Measurements from ENCODE around the gene C16orf90. TPM values are rescaled to one million over a fixed set of nuclear protein-coding genes. Genes with fewer than 3 reads are reported as not detected.
"Not testable (repeated sequence)": the region's sequence is repeated elsewhere in the genome, so short reads cannot be mapped to it uniquely, and the experiment has no call there.

The C16orf90 gene
- total RNA-seq, 1 donor from 2014 or later: not detected

GRCh38 chr16:3527216-3527829 lies 32.0 kb upstream of the C16orf90 start:
- DNase-seq (ENCODE audit: extremely low spot score, unreplicated experiment); H3K27ac Mint-ChIP-seq; H3K4me1 Mint-ChIP-seq (ENCODE audit: unreplicated experiment); H3K27me3 Mint-ChIP-seq; H3K4me3 Mint-ChIP-seq; H3K9me3 Mint-ChIP-seq: not testable (repeated sequence)
- peaks cover 44% of the 10 kb centered on the region for H3K36me3 Mint-ChIP-seq
- TF ChIP-seq CTCF (conservative IDR thresholded peaks at IDR 0.05): peak; percentile 70

- Mint-ChIP-seq H3K36me3 (peaks cover 44% of the 10 kb centered on the region), H3K9me3 (no peaks in the 10 kb centered on the region), H3K4me3 (no peak overlapping the region), H3K4me1 (ENCODE audit: unreplicated experiment) (peaks cover 1% of the 10 kb centered on the region), H3K27ac (no peak overlapping the region), H3K27me3 (no peaks in the 10 kb centered on the region)
- TF ChIP-seq CTCF (conservative IDR thresholded peaks at IDR 0.05): no peak
- DNase-seq (ENCODE audit: extremely low spot score, unreplicated experiment): no peak
Measured at GRCh38 chr16:3525951-3526350, 30.7 kb upstream of the C16orf90 start.

GRCh38 chr16:3523281-3523680 lies 28.0 kb upstream of the C16orf90 start:
- TF ChIP-seq CTCF (conservative IDR thresholded peaks at IDR 0.05): no peak
- Mint-ChIP-seq H3K9me3 (no peaks in the 10 kb centered on the region), H3K36me3 (peaks cover 38% of the 10 kb centered on the region), H3K27me3 (no peaks in the 10 kb centered on the region), H3K4me3 (no peak overlapping the region), H3K4me1 (ENCODE audit: unreplicated experiment) (peaks cover 8% of the 10 kb centered on the region), H3K27ac (no peak overlapping the region)
- DNase-seq (ENCODE audit: extremely low spot score, unreplicated experiment): no peak

- Mint-ChIP-seq H3K36me3 (peaks cover 26% of the 10 kb centered on the region), H3K27ac (no peak overlapping the region), H3K4me1 (ENCODE audit: unreplicated experiment) (peaks cover 9% of the 10 kb centered on the region), H3K27me3 (no peaks in the 10 kb centered on the region), H3K9me3 (no peaks in the 10 kb centered on the region), H3K4me3 (peak overlapping the region; percentile 36)
- no peak for DNase-seq (ENCODE audit: extremely low spot score, unreplicated experiment)
- TF ChIP-seq CTCF (conservative IDR thresholded peaks at IDR 0.05): no peak
Measured at GRCh38 chr16:3520841-3521240, 25.6 kb upstream of the C16orf90 start.

GRCh38 chr16:3520413-3520812 lies 25.1 kb upstream of the C16orf90 start:
- Mint-ChIP-seq H3K4me1 (ENCODE audit: unreplicated experiment) (peaks cover 9% of the 10 kb centered on the region), H3K27me3 (no peaks in the 10 kb centered on the region), H3K36me3 (peaks cover 22% of the 10 kb centered on the region), H3K27ac (no peak overlapping the region), H3K9me3 (no peaks in the 10 kb centered on the region), H3K4me3 (no peak overlapping the region)
- DNase-seq (ENCODE audit: extremely low spot score, unreplicated experiment): no peak
- no peak for TF ChIP-seq CTCF (conservative IDR thresholded peaks at IDR 0.05)

GRCh38 chr16:3519581-3519980 lies 24.3 kb upstream of the C16orf90 start:
- Mint-ChIP-seq H3K4me1 (ENCODE audit: unreplicated experiment) (peaks cover 9% of the 10 kb centered on the region), H3K9me3 (no peaks in the 10 kb centered on the region), H3K27me3 (no peaks in the 10 kb centered on the region), H3K36me3 (peaks cover 20% of the 10 kb centered on the region), H3K27ac (no peak overlapping the region), H3K4me3 (no peak overlapping the region)
- DNase-seq (ENCODE audit: extremely low spot score, unreplicated experiment): no peak
- no peak for TF ChIP-seq CTCF (conservative IDR thresholded peaks at IDR 0.05)
